ENCODE data around the gene FAM43A. TPM values are rescaled to one million over a fixed set of nuclear protein-coding genes. Genes with fewer than 3 reads are reported as not detected.
A peak's percentile ranks its signal among the peaks of the same experiment; 100 is the strongest.

Gene FAM43A
- total RNA-seq, 1 donor from 2014 or later = 18.0 TPM

DNA sequence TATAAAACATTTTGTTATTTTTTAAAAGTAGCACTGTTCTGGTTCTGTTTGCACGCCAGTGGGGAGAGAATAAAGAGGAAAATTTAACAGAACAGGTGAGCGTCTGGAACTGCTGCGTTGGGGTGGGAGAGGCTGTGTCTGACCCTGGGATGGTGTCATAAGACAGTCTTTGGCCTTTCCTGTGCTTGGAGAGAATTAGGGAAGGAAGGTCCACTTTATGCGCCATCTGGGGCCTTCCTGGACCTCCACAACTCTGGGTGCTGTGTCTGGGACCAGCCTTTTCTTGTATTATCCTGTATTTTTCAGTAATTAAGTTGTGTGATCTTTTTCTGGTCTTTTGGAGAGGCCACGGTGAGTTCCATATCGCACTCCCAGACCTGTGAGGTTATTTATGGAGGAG, 3.3 kb downstream of the FAM43A start:
- DNase-seq = no peak
- Histone ChIP-seq H3K4me1 (peaks cover 70% of the 10 kb centered on the region), H3K27ac (replicated peaks) (peak overlapping the region; percentile 97), H3K4me3 (peak overlapping the region; percentile 93), H3K27me3 (ENCODE audit: low read depth) (no peaks in the 10 kb centered on the region), H3K9me3 (replicated peaks) (no peaks in the 10 kb centered on the region), H3K36me3 (peaks cover 8% of the 10 kb centered on the region)
- intact Hi-C loops (cut with micrococcal nuclease) = loop anchor here (10.0 kb wide), 1 partner anchor 836 kb away; no protein-coding TSS in a partner anchor
- TF ChIP-seq, protein P1, sequence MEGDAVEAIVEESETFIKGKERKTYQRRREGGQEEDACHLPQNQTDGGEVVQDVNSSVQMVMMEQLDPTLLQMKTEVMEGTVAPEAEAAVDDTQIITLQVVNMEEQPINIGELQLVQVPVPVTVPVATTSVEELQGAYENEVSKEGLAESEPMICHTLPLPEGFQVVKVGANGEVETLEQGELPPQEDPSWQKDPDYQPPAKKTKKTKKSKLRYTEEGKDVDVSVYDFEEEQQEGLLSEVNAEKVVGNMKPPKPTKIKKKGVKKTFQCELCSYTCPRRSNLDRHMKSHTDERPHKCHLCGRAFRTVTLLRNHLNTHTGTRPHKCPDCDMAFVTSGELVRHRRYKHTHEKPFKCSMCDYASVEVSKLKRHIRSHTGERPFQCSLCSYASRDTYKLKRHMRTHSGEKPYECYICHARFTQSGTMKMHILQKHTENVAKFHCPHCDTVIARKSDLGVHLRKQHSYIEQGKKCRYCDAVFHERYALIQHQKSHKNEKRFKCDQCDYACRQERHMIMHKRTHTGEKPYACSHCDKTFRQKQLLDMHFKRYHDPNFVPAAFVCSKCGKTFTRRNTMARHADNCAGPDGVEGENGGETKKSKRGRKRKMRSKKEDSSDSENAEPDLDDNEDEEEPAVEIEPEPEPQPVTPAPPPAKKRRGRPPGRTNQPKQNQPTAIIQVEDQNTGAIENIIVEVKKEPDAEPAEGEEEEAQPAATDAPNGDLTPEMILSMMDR (IDR thresholded peaks at IDR 0.05; ENCODE audit: borderline replicate concordance) = no peak

DNA sequence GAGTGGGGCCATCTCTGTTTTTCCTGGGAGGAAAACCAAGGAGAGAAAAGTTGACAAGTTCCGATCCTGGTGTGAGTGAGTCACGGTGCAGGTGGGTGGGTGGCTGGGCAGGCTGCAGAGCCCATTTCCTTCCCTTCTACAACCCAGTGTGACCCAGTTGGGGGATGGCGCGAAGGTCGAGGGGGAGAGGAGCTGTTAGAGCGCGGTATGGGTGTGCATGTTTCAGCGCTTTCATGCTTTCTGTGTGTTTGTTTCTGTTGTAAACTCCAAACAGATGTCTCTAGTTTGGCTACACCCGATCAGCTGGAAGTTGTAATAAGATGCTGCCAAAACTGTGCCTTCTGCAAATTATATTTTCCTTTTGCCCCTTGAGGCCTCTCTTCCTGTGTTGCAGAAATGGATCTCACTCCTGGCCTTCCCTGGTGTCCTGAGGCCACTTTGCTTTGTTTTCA, 3.8 kb downstream of the FAM43A start:
- Histone ChIP-seq H3K4me1 (peaks cover 70% of the 10 kb centered on the region), H3K9me3 (replicated peaks) (no peaks in the 10 kb centered on the region), H3K27ac (replicated peaks) (peak overlapping the region; percentile 97), H3K36me3 (peaks cover 8% of the 10 kb centered on the region), H3K27me3 (ENCODE audit: low read depth) (no peaks in the 10 kb centered on the region), H3K4me3 (peak overlapping the region; percentile 93)
- TF ChIP-seq, protein P1 (IDR thresholded peaks at IDR 0.05; ENCODE audit: borderline replicate concordance) = no peak
- peak; percentile 48 for DNase-seq
- intact Hi-C loops (cut with micrococcal nuclease) = loop anchor here (10.0 kb wide), 1 partner anchor 835 kb away; no protein-coding TSS in a partner anchor

DNA sequence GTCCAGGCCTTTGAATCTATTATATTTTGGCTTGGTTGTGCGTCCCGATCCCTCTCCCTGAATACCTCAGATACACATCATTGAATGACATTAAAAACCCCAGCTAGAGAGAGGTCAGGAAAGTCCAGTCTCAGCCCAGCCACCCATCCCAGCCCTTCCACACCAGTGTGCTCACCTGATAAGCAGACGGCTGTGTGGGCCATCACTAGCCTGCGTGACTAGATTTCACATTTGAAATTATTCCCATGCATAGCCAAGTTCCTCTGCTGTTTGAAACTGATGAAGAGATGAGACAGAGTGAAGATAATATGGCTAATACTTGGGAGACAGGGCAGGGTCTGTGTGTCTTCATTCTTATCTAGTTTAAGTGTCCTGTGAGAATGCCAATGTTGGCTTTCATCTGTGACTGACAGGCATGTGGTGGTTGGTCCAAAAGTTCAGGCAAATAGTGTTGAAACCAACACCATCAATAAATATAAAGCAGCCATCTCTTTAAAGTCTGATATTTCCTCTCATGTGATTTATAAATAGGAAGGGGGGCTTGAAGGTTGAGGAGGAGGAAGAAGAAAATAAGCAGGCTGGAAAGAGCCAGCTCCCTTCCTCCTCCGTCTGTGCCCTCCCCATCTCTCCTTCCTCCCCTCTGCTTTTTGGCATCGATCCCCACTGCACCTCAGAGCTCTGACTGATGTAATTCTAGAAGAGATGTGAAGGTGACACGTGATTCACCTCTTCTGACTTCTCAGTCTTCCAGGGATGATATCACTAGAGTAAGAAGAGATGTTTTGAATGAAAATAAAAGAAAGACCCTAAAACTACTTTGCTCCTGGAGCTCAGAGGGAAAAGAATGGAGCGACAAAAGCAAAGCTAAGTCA, 5.1 kb downstream of the FAM43A start:
- no peaks in the 10 kb centered on the region for H3K9me3 ChIP-seq (replicated peaks)
- DNase-seq = no peak
- no peak overlapping the region for H3K4me3 ChIP-seq
- intact Hi-C loops (cut with micrococcal nuclease) = no loop called here
- peak overlapping the region; percentile 97 for H3K27ac ChIP-seq (replicated peaks)
- no peaks in the 10 kb centered on the region for H3K27me3 ChIP-seq (ENCODE audit: low read depth)
- H3K36me3 ChIP-seq = peaks cover 8% of the 10 kb centered on the region
- H3K4me1 ChIP-seq = peaks cover 68% of the 10 kb centered on the region
- TF ChIP-seq, protein P1 (IDR thresholded peaks at IDR 0.05; ENCODE audit: borderline replicate concordance) = no peak

DNA sequence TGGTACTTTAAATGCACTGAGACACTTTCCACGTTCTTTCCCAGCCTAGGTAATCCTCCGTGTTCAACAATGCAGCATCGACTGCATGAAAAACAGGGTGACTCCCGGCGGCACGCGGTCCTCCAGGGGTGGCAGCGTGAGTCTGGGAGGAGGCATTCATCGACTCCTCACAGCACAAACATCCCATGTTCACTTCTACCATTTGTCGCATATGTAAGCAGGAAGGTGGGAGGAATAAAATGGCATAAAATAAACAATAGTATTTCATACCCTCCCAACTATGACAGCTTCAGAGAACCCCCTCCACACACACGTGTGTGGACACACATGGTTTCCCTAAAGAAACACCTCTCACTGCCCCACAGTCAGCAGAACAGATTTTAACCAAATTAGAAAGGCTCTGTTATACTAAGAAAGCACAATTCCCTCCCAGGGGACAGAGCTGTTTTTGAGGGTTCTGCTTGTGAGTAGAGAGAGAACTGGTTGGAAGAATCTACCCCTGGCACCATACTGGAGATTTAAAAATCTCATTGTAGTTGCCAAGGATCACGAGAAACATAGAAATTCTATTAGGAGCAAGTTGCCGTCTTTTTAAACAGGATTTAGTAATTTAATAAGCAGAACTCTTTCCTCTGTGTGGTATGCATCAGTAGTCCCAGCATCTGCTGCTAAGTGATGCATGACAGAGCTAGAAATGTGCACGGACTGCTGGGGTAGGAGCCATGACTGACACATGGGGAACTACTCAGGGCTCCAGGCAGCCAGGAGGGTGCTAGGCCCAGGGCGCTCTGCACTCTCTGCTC, 6.0 kb downstream of the FAM43A start:
- TF ChIP-seq, protein P1 (IDR thresholded peaks at IDR 0.05; ENCODE audit: borderline replicate concordance) = no peak
- Histone ChIP-seq H3K27ac (replicated peaks) (peak overlapping the region; percentile 97), H3K9me3 (replicated peaks) (no peaks in the 10 kb centered on the region), H3K4me3 (no peak overlapping the region), H3K36me3 (peaks cover 8% of the 10 kb centered on the region), H3K4me1 (peaks cover 62% of the 10 kb centered on the region), H3K27me3 (ENCODE audit: low read depth) (no peaks in the 10 kb centered on the region)
- intact Hi-C loops (cut with micrococcal nuclease) = no loop called here
- DNase-seq = no peak

DNA sequence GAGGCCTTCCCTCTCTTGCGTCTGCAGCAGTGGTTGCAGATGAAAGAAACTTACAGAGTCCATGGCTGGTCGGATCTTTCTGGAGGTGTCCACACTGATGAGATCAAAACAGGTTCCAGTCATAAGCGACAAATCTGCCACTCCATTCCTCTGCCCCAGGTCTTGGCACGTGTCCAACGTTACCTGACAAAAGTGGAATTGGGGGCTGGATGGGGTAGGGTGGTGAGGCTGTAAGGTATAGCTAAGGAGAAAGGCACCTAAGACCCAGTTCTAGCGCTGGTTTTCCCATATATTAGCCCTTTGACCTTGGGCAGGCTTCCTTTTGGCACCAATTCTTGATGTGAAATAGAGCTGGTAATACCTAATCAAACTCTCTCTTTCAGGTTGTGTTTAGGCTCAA, 11.0 kb downstream of the FAM43A start:
- Histone ChIP-seq H3K27me3 (ENCODE audit: low read depth) (no peaks in the 10 kb centered on the region), H3K4me3 (no peak overlapping the region), H3K36me3 (no peaks in the 10 kb centered on the region), H3K9me3 (replicated peaks) (peaks cover 17% of the 10 kb centered on the region), H3K27ac (replicated peaks) (no peak overlapping the region), H3K4me1 (peaks cover 12% of the 10 kb centered on the region)
- DNase-seq = no peak
- intact Hi-C loops (cut with micrococcal nuclease) = no loop called here
- TF ChIP-seq, protein P1 (IDR thresholded peaks at IDR 0.05; ENCODE audit: borderline replicate concordance) = no peak
